GM12878 (cell line): ENCODE data around the gene NDUFB2. TPM values are rescaled to one million over a fixed set of nuclear protein-coding genes. Genes with fewer than 3 reads are reported as not detected.
A peak's percentile ranks its signal among the peaks of the same experiment; 100 is the strongest.

Experiments used
- ASH2L ChIP-seq: fragments of 300-600, 200-600 bp; sonication (generic); IDR thresholded peaks from 2 replicates; pipeline ENCODE4 v1.6.1; 2017; ENCODE audit warnings: low read depth, mild to moderate bottlenecking, borderline replicate concordance
- CHD1 ChIP-seq: IDR thresholded peaks from 2 replicates; pipeline ENCODE4 v1.6.1; 2012; ENCODE audit warnings: low read depth, low read length, improper control_type of control experiment
- CHD4 ChIP-seq: fragments of 200-600 bp; sonication (generic); IDR thresholded peaks from 2 replicates; pipeline ENCODE4 v1.6.1; 2016; ENCODE audit warnings: mild to moderate bottlenecking
- CTCF ChIP-seq, 3 experiments: IDR thresholded peaks in 2 of 3; conservative IDR thresholded peaks in 1 of 3; 2 replicates each; pipeline ENCODE4 v1.5.1; 2011; ENCODE audit warnings: low read depth in 3 of 3, low read length in 3 of 3, mild to moderate bottlenecking in 3 of 3, control low read depth in 2 of 3, moderate library complexity in 2 of 3, inconsistent platforms in 1 of 3, mixed read lengths in 1 of 3; ENCODE audit not compliant: control insufficient read depth in 2 of 3, insufficient read depth in 1 of 3; ENCODE audit errors: extremely low read depth in 1 of 3
- E4F1 ChIP-seq: fragments of 450-650 bp; IDR thresholded peaks from 2 replicates; pipeline ENCODE4 v1.6.1; 2018; ENCODE audit warnings: borderline replicate concordance, mild to moderate bottlenecking; ENCODE audit not compliant: partially characterized antibody
- ESRRA ChIP-seq: IDR thresholded peaks from 2 replicates; pipeline ENCODE4 v1.6.1; 2012; ENCODE audit warnings: mild to moderate bottlenecking, low read length, improper control_type of control experiment
- FOS ChIP-seq: IDR thresholded peaks from 3 replicates; pipeline ENCODE4 v1.6.1; 2011; ENCODE audit warnings: borderline replicate concordance; ENCODE audit not compliant: insufficient read length; ENCODE audit errors: extremely low read depth
- HDGF ChIP-seq: fragments of 450-650 bp; IDR thresholded peaks from 2 replicates; pipeline ENCODE4 v1.6.1; 2016; ENCODE audit warnings: antibody characterized with exemption
- IRF4 ChIP-seq: IDR thresholded peaks from 2 replicates; pipeline ENCODE4 v1.6.1; 2011; ENCODE audit warnings: low read depth, low read length
- NBN ChIP-seq: fragments of 450-650 bp; IDR thresholded peaks from 2 replicates; pipeline ENCODE4 v1.6.1; 2016
- NFYA ChIP-seq: IDR thresholded peaks from 2 replicates; pipeline ENCODE4 v1.6.1; 2011; ENCODE audit warnings: low read depth, mild to moderate bottlenecking, low read length, improper control_type of control experiment, borderline replicate concordance
- PML ChIP-seq: IDR thresholded peaks from 2 replicates; pipeline ENCODE4 v1.6.1; 2012; ENCODE audit warnings: low read length, inconsistent platforms
- RAD51 ChIP-seq: fragments of 450-650 bp; IDR thresholded peaks from 2 replicates; pipeline ENCODE4 v1.6.1; 2016; ENCODE audit warnings: moderate library complexity, mild to moderate bottlenecking, inconsistent platforms
- RUNX3 ChIP-seq: IDR thresholded peaks from 2 replicates; pipeline ENCODE4 v1.6.1; 2012; ENCODE audit warnings: low read length, inconsistent platforms
- SMAD5 ChIP-seq: IDR thresholded peaks from 2 replicates; pipeline ENCODE4 v1.6.1; 2016; ENCODE audit warnings: antibody characterized with exemption, low read depth
- SREBF1 ChIP-seq: IDR thresholded peaks from 2 replicates; pipeline ENCODE4 v1.6.1; 2012; ENCODE audit warnings: mild to moderate bottlenecking, low read length
- SUZ12 ChIP-seq: fragments of 200-600 bp; sonication (generic); IDR thresholded peaks from one replicate; pipeline ENCODE4 v1.6.1; 2018; ENCODE audit warnings: antibody characterized with exemption, mild to moderate bottlenecking; ENCODE audit not compliant: unreplicated experiment
- TARDBP ChIP-seq: IDR thresholded peaks from 2 replicates; pipeline ENCODE4 v1.6.1; 2016; ENCODE audit warnings: borderline replicate concordance
- TCF12 ChIP-seq: IDR thresholded peaks from 2 replicates; pipeline ENCODE4 v1.6.1; 2011; ENCODE audit warnings: low read depth, mild to moderate bottlenecking, low read length
- USF1 ChIP-seq: IDR thresholded peaks from 2 replicates; pipeline ENCODE4 v1.6.1; 2011; ENCODE audit warnings: borderline replicate concordance, low read depth, mild to moderate bottlenecking, moderate library complexity, mixed read lengths, low read length; ENCODE audit not compliant: insufficient read depth; ENCODE audit errors: extremely low read length
- YBX1 ChIP-seq: fragments of 450-650 bp; IDR thresholded peaks from 2 replicates; pipeline ENCODE4 v1.6.1; 2016; ENCODE audit warnings: antibody characterized with exemption
- polyA plus RNA-seq, 11 experiments: library from polyadenylated mRNA; depleted of rRNA in 4 of 11; unstranded in 6 of 11; stranded (reverse) in 5 of 11; fragments of >200 nt; fragmentation: Nextera tagmentation in 4 of 11; fragmentation: Illumina TruSeq in 1 of 11; extraction: Ambion mirVana in 4 of 11; extraction: Trizol in 1 of 11; gene quantifications; 1 replicate in 1 of 11; 2 replicates in 10 of 11; pipeline versions ENCODE4 v1.2.1 to v1.2.3, GENCODE V29; 2011 to 2016; ENCODE audit warnings: inconsistent platforms in 2 of 11, missing spikeins in 2 of 11, low read depth in 1 of 11
- total RNA-seq, 4 experiments: library from RNA; depleted of rRNA in 3 of 4; stranded (reverse); fragments of >200 nt in 3 of 4; fragmentation: Illumina TruSeq in 1 of 4; extraction: Trizol in 1 of 4; gene quantifications; 2 replicates each; pipeline versions ENCODE4 v1.2.1 to v1.2.3, GENCODE V29; 2013 to 2021
- TF ChIP-seq, protein P1 (sequence below): fragments of 450-650 bp; formaldehyde crosslinking; IDR thresholded peaks from 2 replicates; pipeline ENCODE4 v1.4.0; 2020; ENCODE audit warnings: mild to moderate bottlenecking, moderate library complexity

NDUFB2 gene
- total and polyA plus RNA-seq, 10 of the 15 experiments (the other 5 are each of a cell fraction or from before 2014, with no cell fraction given) = 109 to 1,236 (median 323) TPM

GRCh38 chr7:140696680-140697446 is at the start of gene NDUFB2 (continued):
- TF ChIP-seq NFYA (no peak), SMAD5 (0 out of 2 replicates have a peak, but pooled peaks have one; percentile 54), RAD51 (peak; percentile 41; the same call in 1 of the 2 replicates), SREBF1 (no peak), TARDBP (peak; percentile 77; the same call in 1 of the 2 replicates), CHD1 (no peak), ASH2L (peak; percentile 73; the same call in 1 of the 2 replicates), HDGF (peak; percentile 33), IRF4 (no peak), PML (no peak), NBN (peak; percentile 92; the same call in 1 of the 2 replicates), E4F1 (peak; percentile 64), USF1 (peak; percentile 42), TCF12 (no peak), CHD4 (no peak), ESRRA (0 out of 2 replicates have a peak, but pooled peaks have one; percentile 51), YBX1 (no peak), RUNX3 (no peak), SUZ12 (no peak), CTCF (IDR thresholded peaks at IDR 0.05 in 2 of 3, conservative IDR thresholded peaks at IDR 0.05 in 1 of 3; ENCODE audit: control insufficient read depth in 2 of 3, extremely low read depth in 1 of 3, insufficient read depth in 1 of 3, low read depth in 3 of 3, low read length in 3 of 3) (no peak), FOS (no peak)
- TF ChIP-seq, protein P1, sequence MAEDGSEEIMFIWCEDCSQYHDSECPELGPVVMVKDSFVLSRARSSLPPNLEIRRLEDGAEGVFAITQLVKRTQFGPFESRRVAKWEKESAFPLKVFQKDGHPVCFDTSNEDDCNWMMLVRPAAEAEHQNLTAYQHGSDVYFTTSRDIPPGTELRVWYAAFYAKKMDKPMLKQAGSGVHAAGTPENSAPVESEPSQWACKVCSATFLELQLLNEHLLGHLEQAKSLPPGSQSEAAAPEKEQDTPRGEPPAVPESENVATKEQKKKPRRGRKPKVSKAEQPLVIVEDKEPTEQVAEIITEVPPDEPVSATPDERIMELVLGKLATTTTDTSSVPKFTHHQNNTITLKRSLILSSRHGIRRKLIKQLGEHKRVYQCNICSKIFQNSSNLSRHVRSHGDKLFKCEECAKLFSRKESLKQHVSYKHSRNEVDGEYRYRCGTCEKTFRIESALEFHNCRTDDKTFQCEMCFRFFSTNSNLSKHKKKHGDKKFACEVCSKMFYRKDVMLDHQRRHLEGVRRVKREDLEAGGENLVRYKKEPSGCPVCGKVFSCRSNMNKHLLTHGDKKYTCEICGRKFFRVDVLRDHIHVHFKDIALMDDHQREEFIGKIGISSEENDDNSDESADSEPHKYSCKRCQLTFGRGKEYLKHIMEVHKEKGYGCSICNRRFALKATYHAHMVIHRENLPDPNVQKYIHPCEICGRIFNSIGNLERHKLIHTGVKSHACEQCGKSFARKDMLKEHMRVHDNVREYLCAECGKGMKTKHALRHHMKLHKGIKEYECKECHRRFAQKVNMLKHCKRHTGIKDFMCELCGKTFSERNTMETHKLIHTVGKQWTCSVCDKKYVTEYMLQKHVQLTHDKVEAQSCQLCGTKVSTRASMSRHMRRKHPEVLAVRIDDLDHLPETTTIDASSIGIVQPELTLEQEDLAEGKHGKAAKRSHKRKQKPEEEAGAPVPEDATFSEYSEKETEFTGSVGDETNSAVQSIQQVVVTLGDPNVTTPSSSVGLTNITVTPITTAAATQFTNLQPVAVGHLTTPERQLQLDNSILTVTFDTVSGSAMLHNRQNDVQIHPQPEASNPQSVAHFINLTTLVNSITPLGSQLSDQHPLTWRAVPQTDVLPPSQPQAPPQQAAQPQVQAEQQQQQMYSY (CRISPR knock-in tag) = no peak
